GM23248 (cell line): ENCODE data around the gene TTLL9. TPM values are rescaled to one million over a fixed set of nuclear protein-coding genes. Genes with fewer than 3 reads are reported as not detected.

ENCODE experiments used
- DNase-seq: peaks from one replicate; pipeline ENCODE4 v3.0.0-alpha.2; 2015
- H2AFZ ChIP-seq: fragments of 200-600 bp; sonication (generic); 2 replicates; pipeline ENCODE4 v1.6.1; 2016; ENCODE audit warnings: antibody characterized with exemption
- H3F3A ChIP-seq: fragments of 200-600 bp; sonication (generic); 2 replicates; pipeline ENCODE4 v1.6.1; 2016; ENCODE audit warnings: mild to moderate bottlenecking, antibody characterized with exemption, mixed run types; ENCODE audit not compliant: insufficient read depth
- H3K27ac ChIP-seq: fragments of 200-600 bp; sonication (generic); 2 replicates; pipeline ENCODE4 v1.5.1; 2016; ENCODE audit warnings: mild to moderate bottlenecking
- H3K27me3 ChIP-seq: fragments of 200-600 bp; sonication (generic); replicated peaks from 2 replicates; pipeline ENCODE4 v1.6.1; 2016; ENCODE audit warnings: mild to moderate bottlenecking; ENCODE audit not compliant: insufficient read depth
- H3K36me3 ChIP-seq: fragments of 200-600 bp; sonication (generic); 2 replicates; pipeline ENCODE4 v1.6.1; 2016; ENCODE audit warnings: low read depth, mild to moderate bottlenecking
- H3K4me1 ChIP-seq: fragments of 200-600 bp; sonication (generic); 2 replicates; pipeline ENCODE4 v1.6.1; 2016; ENCODE audit warnings: mild to moderate bottlenecking; ENCODE audit not compliant: insufficient read depth
- H3K4me2 ChIP-seq: fragments of 200-600 bp; sonication (generic); one replicate; pipeline ENCODE4 v1.6.1; 2016; ENCODE audit warnings: mild to moderate bottlenecking; ENCODE audit not compliant: unreplicated experiment
- H3K4me3 ChIP-seq: fragments of 200-600 bp; sonication (generic); 2 replicates; pipeline ENCODE4 v1.5.1; 2016; ENCODE audit warnings: mild to moderate bottlenecking
- H3K79me2 ChIP-seq: fragments of 200-600 bp; sonication (generic); 2 replicates; pipeline ENCODE4 v1.6.1; 2016; ENCODE audit warnings: mild to moderate bottlenecking; ENCODE audit not compliant: insufficient read depth
- H3K9ac ChIP-seq: fragments of 200-600 bp; sonication (generic); 2 replicates; pipeline ENCODE4 v1.6.1; 2016; ENCODE audit warnings: mild to moderate bottlenecking
- H3K9me2 ChIP-seq: fragments of 200-600 bp; sonication (generic); 2 replicates; pipeline ENCODE4 v1.6.1; 2016; ENCODE audit warnings: mixed run types, mild to moderate bottlenecking, moderate library complexity; ENCODE audit not compliant: insufficient read depth
- H3K9me3 ChIP-seq: fragments of 200-600 bp; sonication (generic); one replicate; pipeline ENCODE4 v1.6.1; 2017; ENCODE audit warnings: low read depth
- H4K20me1 ChIP-seq: fragments of 200-600 bp; sonication (generic); 2 replicates; pipeline ENCODE4 v1.6.0; 2016; ENCODE audit not compliant: insufficient read depth
- EZH2 ChIP-seq: fragments of 200-600 bp; sonication (generic); IDR thresholded peaks from 2 replicates; pipeline ENCODE4 v1.6.1; 2018; ENCODE audit warnings: antibody characterized with exemption, mild to moderate bottlenecking; ENCODE audit not compliant: insufficient read depth, poor library complexity, severe bottlenecking
- EZH2phosphoT487 ChIP-seq: fragments of 200-600 bp; sonication (generic); IDR thresholded peaks from 2 replicates; pipeline ENCODE4 v1.6.1; 2018; ENCODE audit warnings: antibody characterized with exemption, moderate library complexity, mild to moderate bottlenecking, low read depth; ENCODE audit not compliant: insufficient read depth
- WGBS, 2 experiments: methylation state at CpG; one replicate each; pipeline ENCODE4 v1.1.6; 2015 to 2017; ENCODE audit warnings: low lambda C conversion rate in 2 of 2, low coverage in 1 of 2; ENCODE audit errors: missing lambda C conversion rate in 2 of 2; 5-methylcytosine and 5-hydroxymethylcytosine counted together
- in situ Hi-C: fragments of 300-500 bp; cut with MboI; formaldehyde crosslinking; loops from 2 replicates; pipeline ENCODE4 v1.15.0; 2020
- polyA plus RNA-seq: library from polyadenylated mRNA; unstranded; fragments of >200 nt; fragmentation: Nextera tagmentation; extraction: Ambion mirVana; gene quantifications from 2 replicates; pipeline ENCODE4 v1.2.1, GENCODE V29; 2016
- total RNA-seq: library from RNA; depleted of rRNA; stranded (reverse); fragments of >200 nt; shearing (Covaris generic); gene quantifications from 2 replicates; pipeline ENCODE4 v1.2.3, GENCODE V29; 2014; rRNA removed

Gene TTLL9, protein sequence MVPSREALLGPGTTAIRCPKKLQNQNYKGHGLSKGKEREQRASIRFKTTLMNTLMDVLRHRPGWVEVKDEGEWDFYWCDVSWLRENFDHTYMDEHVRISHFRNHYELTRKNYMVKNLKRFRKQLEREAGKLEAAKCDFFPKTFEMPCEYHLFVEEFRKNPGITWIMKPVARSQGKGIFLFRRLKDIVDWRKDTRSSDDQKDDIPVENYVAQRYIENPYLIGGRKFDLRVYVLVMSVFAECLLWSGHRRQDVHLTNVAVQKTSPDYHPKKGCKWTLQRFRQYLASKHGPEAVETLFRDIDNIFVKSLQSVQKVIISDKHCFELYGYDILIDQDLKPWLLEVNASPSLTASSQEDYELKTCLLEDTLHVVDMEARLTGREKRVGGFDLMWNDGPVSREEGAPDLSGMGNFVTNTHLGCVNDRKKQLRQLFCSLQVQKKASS
- not detected in 2 replicates for total RNA-seq
- polyA plus RNA-seq = not detected in 2 replicates

DNA sequence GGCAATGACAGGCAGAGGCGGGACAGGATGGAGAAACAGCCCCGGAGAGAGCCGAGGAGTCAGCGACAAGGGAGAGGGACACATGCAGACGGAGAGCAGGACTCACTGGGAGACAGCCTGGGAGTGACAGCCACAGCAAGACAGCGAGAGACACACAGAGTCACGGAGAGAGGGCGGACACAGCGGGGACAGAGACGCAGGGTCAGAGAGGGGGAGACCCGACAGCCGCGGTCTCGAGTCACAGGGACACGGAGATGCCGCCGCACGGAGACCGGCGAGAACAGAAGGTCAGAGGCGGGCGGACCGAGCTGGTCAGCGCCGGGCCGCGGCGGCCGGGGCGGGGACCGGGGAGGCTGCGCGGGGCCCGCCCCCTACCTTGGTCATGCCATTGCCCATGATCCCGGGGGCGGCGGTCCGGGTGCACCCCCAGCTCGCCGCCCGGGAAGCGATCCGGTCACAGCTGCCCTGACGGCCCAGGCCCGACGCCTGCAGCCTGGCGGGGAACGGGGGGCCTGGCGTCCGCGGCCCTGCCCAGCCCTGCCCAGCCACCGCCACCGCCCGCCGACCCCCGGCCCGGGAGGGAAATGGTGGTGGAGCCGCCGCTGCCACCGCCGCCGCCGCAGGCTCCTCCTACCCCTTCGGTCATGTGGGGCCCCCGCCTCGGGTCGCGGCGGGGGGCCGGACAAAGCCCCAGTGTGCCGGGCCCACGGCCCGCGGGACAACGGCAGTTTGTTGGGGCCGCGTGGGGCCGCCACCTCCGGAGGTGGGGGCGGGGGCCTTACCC, at the start of gene TTLL9, which contains the start of gene DUSP15:
Gene TTLL9 (plus strand): TSS at position 693 of the 784 bp plus-strand sequence. CDS start 493 bp downstream, outside the sequence.
Gene DUSP15 (minus strand): TSS at position 586 of the 784 bp plus-strand sequence. CDS start 190 bp downstream, at position 396.
- DNase-seq = peak; percentile 49
- Histone ChIP-seq H3K4me2 (peak within 1 kb of the TSS; percentile 62), H3K4me3 (peak within 1 kb of the TSS; percentile 64), H4K20me1 (no peaks in the 10 kb centered on the region), H3F3A (no peaks in the 10 kb centered on the region), H3K27ac (no peak within 1 kb of the TSS), H3K9me3 (no peaks in the 10 kb centered on the region), H2AFZ (peak within 1 kb of the TSS; percentile 75), H3K79me2 (no peaks in the 10 kb centered on the region), H3K9me2 (no peaks in the 10 kb centered on the region), H3K4me1 (no peaks in the 10 kb centered on the region), H3K9ac (peak within 1 kb of the TSS; percentile 51; the same call in 1 of the 2 replicates), H3K27me3 (peaks cover 57% of the 10 kb centered on the region), H3K36me3 (no peaks in the 10 kb centered on the region)
- no peak; the same call in 1 of the 2 replicates for TF ChIP-seq EZH2phosphoT487
- peak; percentile 74 for TF ChIP-seq EZH2
- 2 to 3% methylated on average over 30 to 42 of the region's 80 CpGs for WGBS, 2 experiments
- in situ Hi-C loops = no loop called here

DNA sequence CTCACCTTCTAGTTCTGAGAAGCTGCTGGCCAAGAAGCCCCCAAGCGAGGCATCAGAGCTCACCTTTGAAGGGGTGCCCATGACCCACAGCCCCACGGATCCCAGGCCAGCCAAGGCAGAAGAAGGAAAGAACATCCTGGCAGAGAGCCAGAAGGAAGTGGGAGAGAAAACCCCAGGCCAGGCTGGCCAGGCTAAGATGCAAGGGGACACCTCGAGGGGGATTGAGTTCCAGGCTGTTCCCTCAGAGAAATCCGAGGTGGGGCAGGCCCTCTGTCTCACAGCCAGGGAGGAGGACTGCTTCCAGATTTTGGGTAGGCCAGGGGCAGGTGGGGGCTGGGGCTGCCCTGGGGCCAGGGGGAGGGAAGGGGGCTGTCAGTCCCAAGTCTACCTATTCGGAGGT, 49.0 kb upstream of the TTLL9 start:
- Histone ChIP-seq H3K4me1 (no peaks in the 10 kb centered on the region), H2AFZ (no peak overlapping the region), H3K27me3 (no peaks in the 10 kb centered on the region; the same call in 1 of the 2 replicates), H3K4me3 (no peak overlapping the region), H3K27ac (no peak overlapping the region), H3K9me3 (no peaks in the 10 kb centered on the region), H3K9me2 (no peaks in the 10 kb centered on the region), H3K79me2 (no peaks in the 10 kb centered on the region), H4K20me1 (no peaks in the 10 kb centered on the region), H3K4me2 (no peak overlapping the region), H3K36me3 (no peaks in the 10 kb centered on the region), H3K9ac (no peak overlapping the region), H3F3A (no peaks in the 10 kb centered on the region)
- 51 to 54% methylated on average over 5 of the region's 5 CpGs for WGBS, 2 experiments
- TF ChIP-seq EZH2 (no peak), EZH2phosphoT487 (no peak)
- in situ Hi-C loops = no loop called here
- no peak for DNase-seq

DNA sequence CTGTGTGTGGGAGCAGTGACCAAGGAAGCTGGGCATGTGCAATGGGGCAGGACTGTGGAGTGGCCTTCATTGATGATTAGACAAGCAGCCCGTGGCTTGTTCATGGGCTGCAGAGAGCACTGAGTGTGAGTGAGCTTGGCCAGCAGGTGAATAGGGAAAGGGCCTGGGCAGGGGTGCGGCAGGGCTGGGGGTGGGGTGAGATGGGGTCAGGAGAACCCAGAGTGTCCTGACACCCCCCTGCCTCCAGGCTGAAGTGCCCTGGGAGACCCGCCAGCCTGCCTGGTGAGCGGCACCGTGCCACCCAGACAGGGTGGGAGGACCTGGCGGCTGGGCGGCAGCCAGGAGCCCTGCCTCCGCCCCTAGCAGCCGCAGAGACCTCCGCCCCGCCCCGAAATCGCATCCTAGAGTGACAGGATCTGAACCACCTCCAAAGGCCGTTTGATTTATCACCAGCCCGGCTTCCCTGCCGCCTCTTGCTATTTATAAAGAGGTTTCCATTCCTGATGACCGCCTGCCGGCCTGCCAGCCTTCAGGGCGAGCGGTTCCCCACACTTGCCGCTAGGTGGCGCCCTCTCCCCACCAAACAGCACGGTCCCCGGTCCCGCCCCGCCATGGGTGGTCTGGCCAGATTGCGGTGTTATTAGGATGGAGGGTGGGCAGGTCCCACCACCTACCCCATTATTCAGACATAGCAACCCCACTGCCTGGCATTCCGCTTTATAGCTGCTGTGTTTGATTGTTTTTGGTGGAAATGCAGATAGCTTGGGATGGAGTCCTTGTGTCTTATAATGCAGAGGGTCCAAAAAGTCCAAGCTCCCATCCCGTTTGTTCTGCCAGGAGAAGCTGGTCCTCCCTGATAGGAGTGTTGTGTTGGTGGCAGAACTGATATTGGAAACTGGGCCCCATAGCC, 47.8 kb upstream of the TTLL9 start:
- no peak overlapping the region for H2AFZ ChIP-seq
- no peaks in the 10 kb centered on the region for H3K4me1 ChIP-seq
- WGBS, 2 experiments = 4 to 8% methylated on average over 22 to 29 of the region's 29 CpGs
- H3K9me3 ChIP-seq = no peaks in the 10 kb centered on the region
- H3K27ac ChIP-seq = no peak overlapping the region
- in situ Hi-C loops = no loop called here
- H3K27me3 ChIP-seq = no peaks in the 10 kb centered on the region; the same call in 1 of the 2 replicates
- no peaks in the 10 kb centered on the region for H3K79me2 ChIP-seq
- H3K9ac ChIP-seq = no peak overlapping the region
- no peak overlapping the region for H3K4me3 ChIP-seq
- peak overlapping the region; percentile 19 for H3K4me2 ChIP-seq
- no peaks in the 10 kb centered on the region for H3F3A ChIP-seq
- H3K36me3 ChIP-seq = no peaks in the 10 kb centered on the region
- H3K9me2 ChIP-seq = no peaks in the 10 kb centered on the region
- peak; percentile 69 for DNase-seq
- no peaks in the 10 kb centered on the region for H4K20me1 ChIP-seq
- TF ChIP-seq EZH2 = no peak
- TF ChIP-seq EZH2phosphoT487 = no peak
